ENCODE results near the gene KLHL7. TPM values are rescaled to one million over a fixed set of nuclear protein-coding genes. Genes with fewer than 3 reads are reported as not detected.

KLHL7 gene
- total RNA-seq, 4 donors from 2014 or later, result 22.9 to 31.5 (median 27.8) TPM

DNA sequence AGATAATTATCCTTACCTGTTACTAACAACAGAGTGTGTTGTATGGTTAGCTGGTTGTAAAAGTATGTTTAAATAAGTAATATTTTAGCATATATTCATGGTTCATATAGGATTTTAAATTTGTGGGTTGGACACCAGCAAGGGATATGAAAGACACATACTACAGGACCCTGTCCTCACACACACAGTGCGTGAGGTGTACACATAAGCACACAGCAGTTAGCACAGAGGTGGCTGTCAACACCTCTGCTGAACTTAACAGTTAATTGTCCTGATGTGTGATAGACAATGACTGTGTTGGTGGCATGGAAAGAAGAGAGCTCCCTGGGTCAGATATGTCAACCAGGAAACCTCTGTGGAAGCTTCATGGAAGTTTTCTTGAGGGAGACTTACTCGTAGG, 53.0 kb downstream of the KLHL7 start:
- TF ChIP-seq, protein P1, sequence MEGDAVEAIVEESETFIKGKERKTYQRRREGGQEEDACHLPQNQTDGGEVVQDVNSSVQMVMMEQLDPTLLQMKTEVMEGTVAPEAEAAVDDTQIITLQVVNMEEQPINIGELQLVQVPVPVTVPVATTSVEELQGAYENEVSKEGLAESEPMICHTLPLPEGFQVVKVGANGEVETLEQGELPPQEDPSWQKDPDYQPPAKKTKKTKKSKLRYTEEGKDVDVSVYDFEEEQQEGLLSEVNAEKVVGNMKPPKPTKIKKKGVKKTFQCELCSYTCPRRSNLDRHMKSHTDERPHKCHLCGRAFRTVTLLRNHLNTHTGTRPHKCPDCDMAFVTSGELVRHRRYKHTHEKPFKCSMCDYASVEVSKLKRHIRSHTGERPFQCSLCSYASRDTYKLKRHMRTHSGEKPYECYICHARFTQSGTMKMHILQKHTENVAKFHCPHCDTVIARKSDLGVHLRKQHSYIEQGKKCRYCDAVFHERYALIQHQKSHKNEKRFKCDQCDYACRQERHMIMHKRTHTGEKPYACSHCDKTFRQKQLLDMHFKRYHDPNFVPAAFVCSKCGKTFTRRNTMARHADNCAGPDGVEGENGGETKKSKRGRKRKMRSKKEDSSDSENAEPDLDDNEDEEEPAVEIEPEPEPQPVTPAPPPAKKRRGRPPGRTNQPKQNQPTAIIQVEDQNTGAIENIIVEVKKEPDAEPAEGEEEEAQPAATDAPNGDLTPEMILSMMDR (IDR thresholded peaks at IDR 0.05; ENCODE audit: low read depth), result no peak

DNA sequence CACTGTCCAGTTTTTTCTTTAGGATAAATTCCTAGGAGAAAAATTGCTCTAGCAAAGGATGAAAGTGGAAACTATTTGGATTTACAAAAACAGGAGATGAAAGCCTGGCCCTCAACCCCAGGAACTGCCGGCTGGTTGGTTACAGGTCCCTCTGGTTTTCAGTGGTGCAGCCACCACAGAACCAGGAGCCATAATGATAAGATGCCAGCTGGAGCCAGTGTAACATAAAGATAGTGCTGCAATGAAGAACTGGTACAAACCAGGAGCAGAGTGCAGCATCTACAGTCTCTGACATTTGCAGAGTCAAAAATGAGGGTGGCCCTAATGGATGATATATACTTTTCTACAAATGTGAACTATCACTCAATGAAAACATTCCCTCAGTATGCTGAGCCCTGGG, 55.9 kb downstream of the KLHL7 start:
- TF ChIP-seq, protein P1 (IDR thresholded peaks at IDR 0.05; ENCODE audit: low read depth), result no peak

DNA sequence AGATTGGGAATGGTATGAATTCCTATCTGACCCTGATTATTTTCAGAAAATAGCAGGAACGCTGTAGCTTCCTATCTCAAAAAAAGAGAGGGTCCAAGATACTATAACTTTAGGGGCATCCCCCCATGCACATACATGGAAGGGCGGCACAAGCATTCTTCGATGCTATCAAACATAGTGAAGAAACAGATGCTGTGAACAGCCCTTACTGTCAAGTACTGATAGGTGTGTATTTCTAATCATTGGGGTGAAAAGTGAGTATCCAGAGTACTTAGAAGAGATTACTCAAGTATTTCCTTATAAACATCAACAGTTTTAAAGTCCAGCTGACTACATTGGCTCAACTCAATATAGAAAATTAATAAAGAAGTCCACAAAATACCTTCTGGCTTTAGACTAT, 59.3 kb downstream of the KLHL7 start:
- TF ChIP-seq, protein P1 (IDR thresholded peaks at IDR 0.05; ENCODE audit: low read depth), result no peak

GRCh38 chr7:23165316-23165715, 59.7 kb downstream of the KLHL7 start:
- TF ChIP-seq, protein P1 (IDR thresholded peaks at IDR 0.05; ENCODE audit: low read depth), result no peak

DNA sequence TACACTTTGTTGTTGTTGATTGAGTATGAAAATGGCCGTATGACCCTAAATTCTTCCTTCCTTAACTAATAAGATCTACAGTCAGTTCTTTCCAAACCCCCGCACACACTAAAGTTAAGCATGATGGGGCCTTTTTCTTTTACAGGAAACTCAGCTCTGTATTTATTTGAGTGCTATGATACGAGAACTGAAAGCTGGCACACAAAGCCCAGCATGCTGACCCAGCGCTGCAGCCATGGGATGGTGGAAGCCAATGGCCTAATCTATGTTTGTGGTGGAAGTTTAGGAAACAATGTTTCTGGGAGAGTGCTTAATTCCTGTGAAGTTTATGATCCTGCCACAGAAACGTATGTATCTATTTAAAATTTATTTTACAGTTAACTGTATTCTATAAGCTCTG, 62.1 kb downstream of the KLHL7 start:
- TF ChIP-seq, protein P1 (IDR thresholded peaks at IDR 0.05; ENCODE audit: low read depth), result no peak

DNA sequence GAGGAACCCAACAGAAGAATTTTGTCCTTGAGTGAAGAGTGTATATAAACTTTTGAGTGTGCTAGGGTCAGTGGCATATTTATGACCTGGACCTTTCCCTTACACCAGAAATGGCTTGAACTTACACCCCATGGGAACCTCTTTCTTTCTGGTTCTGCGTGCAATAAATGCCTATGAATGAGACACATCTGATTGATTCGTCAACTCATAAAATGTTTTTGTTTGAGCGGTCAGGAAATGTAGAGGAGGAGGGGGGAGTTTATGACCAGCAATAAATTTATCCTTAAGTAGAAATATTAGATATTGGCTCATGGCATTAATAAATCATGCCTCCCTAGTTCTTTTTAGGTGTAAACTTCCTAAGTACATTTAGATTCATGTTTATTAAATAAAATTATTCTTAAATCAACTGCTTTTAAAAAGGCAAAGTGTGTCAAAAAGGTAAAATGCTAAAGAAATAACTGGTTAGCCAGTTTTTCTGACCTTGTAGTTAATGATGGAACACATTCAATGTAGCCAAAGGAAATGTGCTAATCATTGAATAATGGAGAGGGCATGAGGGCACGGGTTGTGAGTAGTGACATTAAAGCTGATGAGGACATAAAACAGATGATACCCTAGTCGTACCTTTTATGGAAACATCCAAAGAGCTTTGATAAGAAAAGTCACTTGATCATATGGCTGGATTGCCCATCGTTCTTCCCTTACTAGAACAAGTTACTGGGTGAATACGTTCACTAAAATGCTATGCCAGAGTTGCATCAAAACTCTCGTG, 62.7 kb downstream of the KLHL7 start:
- TF ChIP-seq, protein P1 (IDR thresholded peaks at IDR 0.05; ENCODE audit: low read depth), result no peak

DNA sequence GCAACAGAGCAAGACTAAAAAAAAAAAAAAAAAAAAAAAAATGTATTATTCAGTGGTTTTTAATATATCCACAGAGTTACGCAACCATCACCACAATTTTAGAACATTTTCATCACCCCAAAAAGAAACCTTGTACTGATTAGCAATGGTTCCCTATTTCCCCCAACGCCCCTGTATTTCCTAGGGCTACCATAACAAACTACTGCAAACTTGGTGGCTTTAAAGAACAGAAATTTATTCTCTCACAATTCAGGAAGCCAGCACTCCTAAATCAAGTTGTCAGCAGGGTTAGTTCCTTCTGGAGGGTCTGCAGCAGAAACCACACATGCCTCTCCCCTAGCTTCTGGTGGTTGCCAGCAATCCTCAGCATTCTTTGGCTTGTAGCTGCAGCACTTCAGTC, 70.4 kb downstream of the KLHL7 start:
- TF ChIP-seq, protein P1 (IDR thresholded peaks at IDR 0.05; ENCODE audit: low read depth), result no peak

All from subcutaneous adipose tissue (tissue), 4 donors.